ENCODE results near the gene TOMM20L.

- TF ChIP-seq CTCF (IDR thresholded peaks at IDR 0.05) = no peak
- TF ChIP-seq POLR2A (IDR thresholded peaks at IDR 0.05) = no peak
These were observed 31.0 kb downstream of the TOMM20L start for GRCh38 chr14:58426670-58427280.
